ENCODE measurements around the gene PLXND1. TPM values are rescaled to one million over a fixed set of nuclear protein-coding genes. Genes with fewer than 3 reads are reported as not detected.
A peak's percentile ranks its signal among the peaks of the same experiment; 100 is the strongest.

Gene PLXND1
- total and polyA plus RNA-seq, 8 donors, result 15.5 to 66.2 (median 28.5) TPM

- Histone ChIP-seq H3K4me1 (no peaks in the 10 kb centered on the region), H3K27ac (peak overlapping the region in 1 of 4 donors; percentile 40), H3K4me3 (no peak overlapping the region), H3K36me3 (no peaks in the 10 kb centered on the region), H3K9me3 (no peaks in the 10 kb centered on the region), H3K27me3 (no peaks in the 10 kb centered on the region)
- FAIRE-seq (no peak), ATAC-seq (no peak), DNase-seq (no peak)
- 80 to 88% methylated on average over 1 of the region's 1 CpG for WGBS, 2 donors
- TF ChIP-seq CTCF (IDR thresholded peaks at IDR 0.05), result no peak
- intact Hi-C loops (cut with DNase I), result no loop called here
These were observed 71.4 kb downstream of the PLXND1 start for GRCh38 chr3:129535075-129535474.

GRCh38 chr3:129534428-129535027, 71.9 kb downstream of the PLXND1 start:
- Histone ChIP-seq H3K27me3 (no peaks in the 10 kb centered on the region), H3K27ac (peak overlapping the region in 1 of 4 donors; percentile 40), H3K4me1 (no peaks in the 10 kb centered on the region), H3K4me3 (no peak overlapping the region), H3K9me3 (no peaks in the 10 kb centered on the region), H3K36me3 (no peaks in the 10 kb centered on the region)
- no peak for FAIRE-seq
- peak in 3 of 4 donors; percentile 34 to 87 (median 48) for ATAC-seq
- no peak for TF ChIP-seq CTCF (IDR thresholded peaks at IDR 0.05)
- intact Hi-C loops (cut with DNase I), result no loop called here
- 68 to 73% methylated on average over 4 of the region's 4 CpGs for WGBS, 2 donors
- DNase-seq, result no peak

GRCh38 chr3:129533406-129533805, 73.1 kb downstream of the PLXND1 start:
- no peaks in the 10 kb centered on the region for H3K9me3 ChIP-seq
- H3K27me3 ChIP-seq, result no peaks in the 10 kb centered on the region
- H3K27ac ChIP-seq, result no peak overlapping the region
- H3K4me3 ChIP-seq, result no peak overlapping the region
- 87 to 89% methylated on average over 16 of the region's 16 CpGs for WGBS, 2 donors
- no peaks in the 10 kb centered on the region for H3K36me3 ChIP-seq
- no peak for TF ChIP-seq CTCF (IDR thresholded peaks at IDR 0.05)
- intact Hi-C loops (cut with DNase I), result no loop called here
- no peak for FAIRE-seq
- no peaks in the 10 kb centered on the region for H3K4me1 ChIP-seq
- ATAC-seq, result no peak
- DNase-seq, result peak in 1 of 6 donors; percentile 23

- TF ChIP-seq CTCF (IDR thresholded peaks at IDR 0.05), result no peak
- DNase-seq (peak in 1 of 6 donors; percentile 33), ATAC-seq (no peak), FAIRE-seq (no peak)
- 89 to 94% methylated on average over 20 of the region's 20 CpGs for WGBS, 2 donors
- no peak overlapping the region for H3K4me3 ChIP-seq
- no peak overlapping the region for H3K27ac ChIP-seq
- H3K4me1 ChIP-seq, result no peaks in the 10 kb centered on the region
- no peaks in the 10 kb centered on the region for H3K9me3 ChIP-seq
- intact Hi-C loops (cut with DNase I), result no loop called here
- H3K27me3 ChIP-seq, result no peaks in the 10 kb centered on the region
- no peaks in the 10 kb centered on the region for H3K36me3 ChIP-seq
These were observed 74.2 kb downstream of the PLXND1 start for GRCh38 chr3:129532261-129532660.

- no peak for TF ChIP-seq CTCF (IDR thresholded peaks at IDR 0.05)
- FAIRE-seq, result no peak
- Histone ChIP-seq H3K4me3 (no peak overlapping the region), H3K27ac (no peak overlapping the region), H3K27me3 (no peaks in the 10 kb centered on the region), H3K36me3 (no peaks in the 10 kb centered on the region), H3K4me1 (no peaks in the 10 kb centered on the region), H3K9me3 (no peaks in the 10 kb centered on the region)
- DNase-seq, result peak in 1 of 6 donors; percentile 20
- ATAC-seq, result no peak
- intact Hi-C loops (cut with DNase I), result no loop called here
- WGBS, 2 donors, result 89 to 91% methylated on average over 11 of the region's 11 CpGs
These were observed 74.8 kb downstream of the PLXND1 start for GRCh38 chr3:129531699-129532098.

Data from pancreas (tissue), 10 donors.